ENCODE results near the gene KCNJ15.
A peak's percentile ranks its signal among the peaks of the same experiment; 100 is the strongest.
"Not testable (repeated sequence)": the region's sequence is repeated elsewhere in the genome, so short reads cannot be mapped to it uniquely, and the experiment has no call there.

Gene KCNJ15

GRCh38 chr21:38243732-38244406, 12.9 kb upstream of the KCNJ15 start:
- DNase-seq (ENCODE audit: insufficient read length, low spot score) (no peak), FAIRE-seq (no peak)

GRCh38 chr21:38244407-38244787, 12.4 kb upstream of the KCNJ15 start:
- FAIRE-seq (no peak), DNase-seq (ENCODE audit: insufficient read length, low spot score) (no peak)

- DNase-seq (ENCODE audit: insufficient read length, low spot score) (peak; percentile 43), FAIRE-seq (no peak)
Measured at GRCh38 chr21:38244885-38245869, 11.6 kb upstream of the KCNJ15 start.

DNA sequence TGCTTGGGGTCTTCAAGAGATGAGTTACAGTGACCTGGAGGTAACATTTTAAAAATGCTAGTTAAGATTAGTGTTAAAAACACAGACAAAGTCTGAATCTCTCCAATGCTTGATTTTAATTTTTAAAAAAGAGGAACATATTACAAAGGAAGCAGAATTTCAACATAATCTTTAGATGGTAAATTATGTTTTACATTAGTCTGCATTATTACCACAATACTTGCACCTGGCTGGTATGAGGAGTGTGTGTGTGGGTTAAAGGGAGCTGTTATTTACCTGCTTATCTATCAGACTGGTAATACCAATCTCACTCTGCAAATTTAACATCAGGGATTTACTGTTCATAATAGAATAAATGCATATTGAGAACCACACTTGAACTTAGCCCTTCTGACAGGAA, 10.3 kb upstream of the KCNJ15 start:
- no peak for DNase-seq (ENCODE audit: insufficient read length, low spot score)
- no peak for FAIRE-seq

GRCh38 chr21:38247054-38247453, 9.7 kb upstream of the KCNJ15 start:
- not testable (repeated sequence) for DNase-seq (ENCODE audit: insufficient read length, low spot score)
- peak; percentile 51 for FAIRE-seq

- no peak for FAIRE-seq
- no peak for DNase-seq (ENCODE audit: insufficient read length, low spot score)
Measured at GRCh38 chr21:38247738-38248510, 8.9 kb upstream of the KCNJ15 start.

GRCh38 chr21:38249256-38249655, 7.5 kb upstream of the KCNJ15 start:
- DNase-seq (ENCODE audit: insufficient read length, low spot score) (no peak), FAIRE-seq (no peak)

- no peak for DNase-seq (ENCODE audit: insufficient read length, low spot score)
- FAIRE-seq: no peak
Measured at GRCh38 chr21:38249696-38250278, 7.0 kb upstream of the KCNJ15 start.

- FAIRE-seq (no peak), DNase-seq (ENCODE audit: insufficient read length, low spot score) (no peak)
Measured at GRCh38 chr21:38250991-38251418, 5.8 kb upstream of the KCNJ15 start.

DNA sequence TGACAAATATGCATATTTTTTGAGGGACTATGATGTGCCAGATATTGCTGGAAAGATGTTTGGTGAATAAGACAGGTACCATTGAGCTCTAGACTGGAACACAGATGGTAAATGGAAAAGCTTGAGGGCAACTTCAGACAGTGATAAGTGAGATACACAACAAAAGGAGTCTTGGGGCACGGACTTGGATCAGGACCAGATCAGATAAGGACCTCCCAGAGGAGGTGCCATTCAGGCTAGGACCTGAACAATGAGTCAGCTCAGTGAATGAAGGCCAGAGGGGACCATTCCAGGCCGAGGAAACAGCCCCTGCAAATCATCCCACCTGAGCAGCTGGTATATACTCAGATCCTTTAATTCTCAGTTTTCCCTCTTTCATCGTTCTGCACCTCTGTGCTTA, 1.8 kb upstream of the KCNJ15 start:
- no peak for FAIRE-seq

DNA sequence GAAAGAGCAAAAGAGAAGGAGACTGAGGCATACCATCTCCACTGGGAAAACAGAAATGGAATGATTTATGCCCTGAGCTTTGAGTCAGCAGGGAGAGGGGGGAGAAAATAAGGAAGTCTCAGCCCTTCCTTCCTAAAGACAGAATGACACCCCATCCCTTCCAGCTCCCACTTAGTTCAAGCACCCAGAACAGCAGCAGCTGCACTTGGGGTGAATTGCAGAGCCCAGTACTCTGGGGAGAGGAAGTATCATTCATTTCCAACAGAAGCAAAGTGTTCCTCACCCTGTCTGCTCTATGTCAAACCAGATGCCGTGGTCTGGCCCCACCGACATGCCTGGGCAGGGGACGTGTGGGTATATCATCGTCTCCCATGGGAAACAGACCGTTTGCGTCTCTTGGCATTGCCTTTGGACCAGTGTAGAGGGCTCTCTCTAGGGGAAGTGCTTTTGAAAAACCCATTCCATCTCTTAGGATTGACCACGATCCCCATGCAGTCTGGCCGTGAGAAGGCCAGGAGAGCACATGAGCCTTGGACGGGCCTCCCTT, 1.1 kb upstream of the KCNJ15 start:
- FAIRE-seq: no peak
- DNase-seq (ENCODE audit: insufficient read length, low spot score): no peak

More for the DNA sequence above, 1.8 kb upstream of the KCNJ15 start:
- DNase-seq (ENCODE audit: insufficient read length, low spot score): no peak

DNA sequence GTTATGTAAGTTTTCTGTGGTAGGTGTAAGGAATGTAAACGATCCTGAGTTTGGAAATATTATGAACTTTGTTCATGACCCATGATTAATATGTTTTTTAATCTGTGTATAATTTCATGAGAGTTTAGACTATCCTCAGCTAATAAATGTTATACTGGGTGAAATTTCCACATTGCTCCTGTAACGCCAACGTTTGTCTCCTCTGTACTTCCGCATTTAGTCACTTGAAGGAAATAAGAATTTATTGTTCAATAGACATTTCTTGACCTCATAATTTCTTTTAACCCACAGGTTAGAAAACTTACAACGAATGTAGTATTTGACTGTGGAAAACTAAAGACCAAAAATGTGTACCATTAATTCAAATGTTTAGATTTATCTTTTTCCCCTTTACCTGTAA, 876 bp downstream of the KCNJ15 start:
- no peak for FAIRE-seq

GRCh38 chr21:38258521-38259485, 2.0 kb downstream of the KCNJ15 start:
- FAIRE-seq (no peak), DNase-seq (ENCODE audit: insufficient read length, low spot score) (no peak)

More for the DNA sequence above, 876 bp downstream of the KCNJ15 start:
- DNase-seq (ENCODE audit: insufficient read length, low spot score): no peak

- no peak for FAIRE-seq
- no peak for DNase-seq (ENCODE audit: insufficient read length, low spot score)
Measured at GRCh38 chr21:38259665-38260064, 2.9 kb downstream of the KCNJ15 start.

GRCh38 chr21:38260426-38260825, 3.6 kb downstream of the KCNJ15 start:
- FAIRE-seq (no peak), DNase-seq (ENCODE audit: insufficient read length, low spot score) (no peak)

DNA sequence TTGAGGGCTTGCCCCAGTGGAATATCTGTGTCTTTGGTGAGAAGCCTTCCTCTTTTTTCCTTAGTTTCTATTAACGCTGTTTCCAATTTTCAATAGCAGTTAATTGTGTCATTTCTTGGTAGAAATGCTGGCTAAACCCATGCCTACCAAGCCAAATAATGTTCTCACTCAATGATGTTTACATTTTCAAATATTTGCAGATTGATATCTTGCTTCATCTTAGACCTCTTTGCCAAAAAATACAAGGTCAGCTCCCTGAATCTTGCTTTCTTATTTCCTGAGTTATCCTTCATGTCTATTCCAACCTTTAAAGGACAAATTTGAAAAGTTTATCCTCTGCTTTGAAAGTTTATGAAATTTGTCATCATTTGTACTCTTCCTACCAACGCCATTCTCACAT, 5.1 kb downstream of the KCNJ15 start:
- DNase-seq (ENCODE audit: insufficient read length, low spot score): no peak
- no peak for FAIRE-seq

- DNase-seq (ENCODE audit: insufficient read length, low spot score) (no peak), FAIRE-seq (no peak)
Measured at GRCh38 chr21:38263493-38263892, 6.7 kb downstream of the KCNJ15 start.

DNA sequence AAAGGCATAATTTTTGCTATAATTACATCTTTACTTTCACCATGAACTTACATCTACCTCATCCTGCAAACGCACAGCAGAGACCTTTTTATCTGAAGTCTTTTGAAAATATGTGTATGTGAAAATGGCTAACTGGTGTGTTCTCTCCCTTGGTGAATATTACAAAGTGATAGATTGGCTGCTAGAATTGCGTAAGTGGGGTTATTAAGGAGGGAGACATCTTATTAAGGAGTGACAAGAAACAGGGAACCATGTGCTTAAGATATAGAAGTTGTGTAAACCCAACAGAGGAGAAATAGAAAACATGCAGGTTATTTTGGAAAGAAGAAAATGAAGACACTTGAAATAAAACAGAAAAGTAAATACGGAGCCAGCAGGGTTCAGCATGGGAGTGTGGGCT, 7.8 kb downstream of the KCNJ15 start:
- DNase-seq (ENCODE audit: insufficient read length, low spot score) (no peak), FAIRE-seq (no peak)

- FAIRE-seq: no peak
- DNase-seq (ENCODE audit: insufficient read length, low spot score): no peak
Measured at GRCh38 chr21:38265166-38265565, 8.4 kb downstream of the KCNJ15 start.
